H1 (cell line): ENCODE data around the gene SLC28A1. TPM values are rescaled to one million over a fixed set of nuclear protein-coding genes. Genes with fewer than 3 reads are reported as not detected.

Experiments
- GTF2F1 ChIP-seq: IDR thresholded peaks from 2 replicates; pipeline ENCODE4 v1.6.1; 2012; ENCODE audit warnings: low read depth, low read length, improper control_type of control experiment, borderline replicate concordance
- HDAC2 ChIP-seq, 2 experiments: fragments of 300-600 bp in 1 of 2; sonication (generic) in 1 of 2; IDR thresholded peaks; 2 replicates each; pipeline ENCODE4 v1.6.1; 2011 to 2012; ENCODE audit warnings: low read depth in 2 of 2, low read length in 2 of 2, mild to moderate bottlenecking in 2 of 2, moderate library complexity in 2 of 2, borderline replicate concordance in 1 of 2, inconsistent platforms in 1 of 2
- NANOG ChIP-seq: IDR thresholded peaks from 2 replicates; pipeline ENCODE4 v1.6.1; 2011; ENCODE audit warnings: low read length, low read depth, mild to moderate bottlenecking, inconsistent platforms; ENCODE audit not compliant: insufficient read depth, poor library complexity, severe bottlenecking
- SIN3A ChIP-seq, 2 experiments: IDR thresholded peaks in 1 of 2; conservative IDR thresholded peaks in 1 of 2; 2 replicates each; pipeline ENCODE4 v1.6.1; 2011 to 2012; ENCODE audit warnings: low read length in 2 of 2, improper control_type of control experiment in 1 of 2, low read depth in 1 of 2, mild to moderate bottlenecking in 1 of 2
- polyA plus RNA-seq, 7 experiments: library from polyadenylated mRNA; depleted of rRNA in 3 of 7; stranded (reverse) in 5 of 7; unstranded in 2 of 7; fragments of >200 nt in 5 of 7; fragments of 200-250 nt in 2 of 7; gene quantifications; 1 replicate in 5 of 7; 2 replicates in 1 of 7; 4 replicates in 1 of 7; pipeline versions ENCODE4 v1.2.1 to v1.2.3, GENCODE V29; 2011 to 2013; ENCODE audit warnings: missing spikeins in 2 of 7, mixed read lengths in 2 of 7
- total RNA-seq: library from RNA; stranded (reverse); fragmentation: NEBNext Ultra II Directional; extraction: Animal tissue kit (Norgen Biotek cat#: 25700); gene quantifications from 2 replicates; pipeline ENCODE4 v1.2.1, GENCODE V29; 2021
- TF ChIP-seq, protein P1 (sequence below): IDR thresholded peaks from 2 replicates; pipeline ENCODE4 v1.6.1; 2012; ENCODE audit warnings: inconsistent platforms

SLC28A1 gene
- total and polyA plus RNA-seq, 2 of the 8 experiments (the other 6 are each of a cell fraction or from before 2014, with no cell fraction given) = 0.09 TPM; not detected in 1

DNA sequence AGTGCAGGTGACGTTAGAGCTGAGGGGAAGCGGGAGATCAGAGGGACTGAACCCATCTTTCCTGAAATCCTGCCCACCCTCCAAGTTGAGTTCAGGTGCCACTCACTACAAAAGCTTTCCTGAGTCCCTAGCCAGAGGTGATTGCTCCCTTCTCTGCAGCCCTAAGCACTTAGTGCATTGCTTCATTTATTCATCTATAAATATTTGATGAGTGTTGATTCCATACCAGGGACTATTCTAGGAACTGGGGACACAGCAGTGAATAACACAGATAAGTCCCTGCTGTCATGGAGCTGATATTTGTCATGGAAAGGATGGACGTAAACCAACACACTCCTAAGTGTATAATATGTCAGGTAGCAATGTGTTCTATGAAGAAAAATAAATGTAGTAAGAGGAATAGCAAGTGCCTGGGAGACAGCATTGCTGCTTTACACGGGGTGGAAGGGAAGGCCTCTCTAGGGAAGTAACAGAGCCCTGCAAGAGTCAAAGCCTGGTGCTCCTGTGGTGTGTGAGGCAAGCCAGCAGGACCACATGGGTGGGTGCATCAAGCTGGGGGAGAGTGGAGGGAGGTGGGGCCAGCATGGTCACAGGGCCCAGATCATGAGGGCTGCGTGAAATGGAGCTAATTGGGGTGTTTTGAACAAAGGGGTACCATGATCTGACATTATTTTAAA is 48.7 kb upstream of the SLC28A1 start (continued):
- TF ChIP-seq SIN3A (conservative IDR thresholded peaks at IDR 0.05 in 1 of 2, IDR thresholded peaks at IDR 0.05 in 1 of 2; ENCODE audit: low read depth in 1 of 2, low read length in 2 of 2) (no peak), GTF2F1 (no peak), HDAC2 (IDR thresholded peaks at IDR 0.05; ENCODE audit: borderline replicate concordance in 1 of 2, low read depth in 2 of 2, low read length in 2 of 2) (no peak), NANOG (no peak)
- TF ChIP-seq, protein P1, sequence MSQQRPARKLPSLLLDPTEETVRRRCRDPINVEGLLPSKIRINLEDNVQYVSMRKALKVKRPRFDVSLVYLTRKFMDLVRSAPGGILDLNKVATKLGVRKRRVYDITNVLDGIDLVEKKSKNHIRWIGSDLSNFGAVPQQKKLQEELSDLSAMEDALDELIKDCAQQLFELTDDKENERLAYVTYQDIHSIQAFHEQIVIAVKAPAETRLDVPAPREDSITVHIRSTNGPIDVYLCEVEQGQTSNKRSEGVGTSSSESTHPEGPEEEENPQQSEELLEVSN = no peak
